Measurements from ENCODE around the gene RFTN1. TPM values are rescaled to one million over a fixed set of nuclear protein-coding genes. Genes with fewer than 3 reads are reported as not detected.

The RFTN1 gene
- total and polyA plus RNA-seq, 2 donors (not counting 3 experiments of a cell fraction or from before 2014, with no cell fraction given), result 40.3 to 43.3 TPM

- ChIA-PET CTCF (interaction anchor here (2.8 kb wide), 1 partner anchor 231 kb away, joined by 10 read pairs; no protein-coding TSS in a partner anchor), POLR2A (interaction anchor here (0.6 kb wide), 1 partner anchor 10 kb away, joined by 3 read pairs; no protein-coding TSS in a partner anchor)
- no peak for DNase-seq (ENCODE audit: low read depth, low spot score)
- dilution Hi-C loops (cut with MboI; ENCODE audit: extremely low pct_ligation_motif_present, low sequenced_read_pairs) (no loop called here), intact Hi-C loops (cut with micrococcal nuclease) (no loop called here)
- no peak for FAIRE-seq
- Histone ChIP-seq H3K27me3 (ENCODE audit: control insufficient read depth in 2 of 2, insufficient read depth in 2 of 2, low read length in 2 of 2) (peaks cover 7 to 10% of the 10 kb centered on the region in 2 experiments), H3K4me2 (ENCODE audit: insufficient read depth, low read length) (no peak overlapping the region), H3K79me2 (ENCODE audit: control insufficient read depth, insufficient read depth, low read length) (no peaks in the 10 kb centered on the region), H3K4me3 (replicated peaks in 1 of 3; ENCODE audit: insufficient read depth in 1 of 3, low read depth in 1 of 3, low read length in 3 of 3) (no peak overlapping the region), H3K36me3 (ENCODE audit: control insufficient read depth in 2 of 2, extremely low read depth in 1 of 2, insufficient read depth in 2 of 2, low read length in 2 of 2) (no peaks in the 10 kb centered on the region), H4K20me1 (replicated peaks; ENCODE audit: control insufficient read depth, extremely low read depth, insufficient read depth, low read length) (no peaks in the 10 kb centered on the region), H3K9ac (replicated peaks; ENCODE audit: extremely low read depth, insufficient read depth, low read length) (no peak overlapping the region), H2AFZ (ENCODE audit: low read depth, low read length) (no peak overlapping the region), H3K4me1 (ENCODE audit: control insufficient read depth, extremely low read depth, insufficient read depth, low read length) (peaks cover 4% of the 10 kb centered on the region), H3K9me1 (replicated peaks; ENCODE audit: control insufficient read depth, extremely low read depth, insufficient read depth, low read length) (no peaks in the 10 kb centered on the region), H3K9me3 (replicated peaks; ENCODE audit: control insufficient read depth, insufficient read depth, low read length) (no peaks in the 10 kb centered on the region), H3K27ac (ENCODE audit: insufficient read depth, low read depth, low read length) (no peak overlapping the region)
- no TSS peak for BruUV-seq (replicated peaks)
- no peak for TF ChIP-seq FOS (IDR thresholded peaks at IDR 0.05; ENCODE audit: borderline replicate concordance, insufficient read depth, low read length)
- TF ChIP-seq CTCF (IDR thresholded peaks at IDR 0.05; ENCODE audit: extremely low read depth in 1 of 2, insufficient read depth in 1 of 2, low read depth in 1 of 2, low read length in 2 of 2), result no peak
- no peak for TF ChIP-seq MYC (IDR thresholded peaks at IDR 0.05; ENCODE audit: low read depth, low read length)
- no peak for TF ChIP-seq EZH2 (IDR thresholded peaks at IDR 0.05; ENCODE audit: borderline replicate concordance, low read depth, low read length, severe bottlenecking)
- no peak for TF ChIP-seq POLR2A (IDR thresholded peaks at IDR 0.05; ENCODE audit: low read depth, low read length)
- no peak for TF ChIP-seq POLR2AphosphoS5 (IDR thresholded peaks at IDR 0.05; ENCODE audit: insufficient read depth, low read depth, low read length)
- no peak for TF ChIP-seq JUN (IDR thresholded peaks at IDR 0.05; ENCODE audit: borderline replicate concordance, insufficient read depth, insufficient read length, low read depth)
- TF ChIP-seq GATA2 (IDR thresholded peaks at IDR 0.05; ENCODE audit: insufficient read depth, insufficient read length, low read depth, low read length), result no peak
- TF ChIP-seq MAX (IDR thresholded peaks at IDR 0.05; ENCODE audit: insufficient read depth, insufficient read length), result no peak
Measured at GRCh38 chr3:16520970-16521881, 7.7 kb upstream of the RFTN1 start.
